ENCODE data around the gene ATXN8OS.

GRCh38 chr13:70107125-70107497 lies 515 bp upstream of the ATXN8OS start:
- TF ChIP-seq EP300 (IDR thresholded peaks at IDR 0.05) (no peak), CTCF (IDR thresholded peaks at IDR 0.05) (no peak), POLR2A (IDR thresholded peaks at IDR 0.05) (no peak), POLR2AphosphoS5 (IDR thresholded peaks at IDR 0.05) (no peak)
